HK-2 (cell line): ENCODE data around the gene ISM1.

Experiments
- DNase-seq: peaks from one replicate; pipeline ENCODE4 v3.0.0-alpha.2; 2018; ENCODE audit not compliant: unreplicated experiment

ISM1 gene

DNA sequence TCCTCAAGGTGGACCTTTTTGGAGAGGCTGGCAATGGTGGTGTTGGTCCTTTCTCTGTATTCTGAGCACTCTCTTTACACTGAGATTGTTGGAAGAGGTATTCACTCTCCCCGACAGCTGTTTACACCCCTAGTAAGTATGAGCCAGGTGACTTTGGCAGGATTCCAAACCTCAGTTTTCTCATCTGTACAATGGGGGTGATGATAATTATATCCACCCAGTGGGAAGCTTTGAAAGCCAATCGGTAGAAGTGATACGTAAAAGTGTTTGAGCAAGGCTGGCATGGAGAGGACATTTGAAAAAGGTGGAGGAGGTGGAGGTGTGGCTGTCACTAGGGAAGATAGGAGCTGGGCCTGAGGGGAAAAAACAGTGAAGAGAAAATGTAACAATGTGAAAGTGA lies 35.5 kb downstream of the ISM1 start:
- DNase-seq = no peak

GRCh38 chr20:13259921-13260320 lies 38.8 kb downstream of the ISM1 start:
- DNase-seq = no peak

GRCh38 chr20:13260650-13261279 lies 39.7 kb downstream of the ISM1 start:
- no peak for DNase-seq

DNA sequence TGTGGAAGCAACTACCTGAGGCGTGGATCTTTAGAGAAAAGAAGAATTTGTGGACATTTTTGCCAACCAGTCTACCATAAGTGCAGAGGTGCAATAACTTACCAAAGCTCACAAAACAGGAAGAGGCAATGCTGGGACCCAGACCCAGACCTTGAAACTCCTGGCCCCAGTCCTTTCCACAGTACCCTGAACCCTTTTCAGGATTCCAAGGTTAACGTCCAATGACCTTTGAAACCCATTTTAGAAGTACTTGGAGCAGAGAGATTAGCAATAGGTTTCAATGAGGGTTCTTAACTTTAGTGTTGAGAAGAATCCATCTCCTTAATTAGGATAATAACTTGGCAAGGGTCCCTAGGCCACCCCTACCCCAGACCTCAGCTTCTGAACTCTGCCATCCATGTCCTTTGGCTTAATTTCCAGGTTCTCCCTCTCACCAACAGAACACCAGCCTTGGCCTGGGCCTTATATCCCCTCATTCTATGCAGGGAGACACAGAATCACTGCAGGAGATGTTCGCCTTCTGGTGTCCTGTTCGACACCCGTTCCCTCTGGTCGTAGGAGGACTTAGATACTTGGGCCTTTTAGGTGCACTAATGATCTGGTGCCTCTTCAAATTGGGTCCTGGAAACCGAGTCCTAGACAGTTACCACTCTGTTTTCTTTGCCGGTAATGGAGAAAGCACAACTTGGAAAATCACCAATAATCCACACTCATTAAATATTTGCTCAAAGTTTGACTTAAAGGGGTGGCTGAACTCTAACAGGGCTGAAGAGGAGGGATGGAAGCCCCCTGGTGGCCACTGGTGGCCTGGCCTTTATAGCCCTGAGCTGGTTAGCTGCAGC lies 40.6 kb downstream of the ISM1 start:
- peak; percentile 56 for DNase-seq

- no peak for DNase-seq
Observed at GRCh38 chr20:13262302-13262650, 41.2 kb downstream of the ISM1 start.

- DNase-seq = no peak
Observed at GRCh38 chr20:13262671-13263360, 41.7 kb downstream of the ISM1 start.

DNA sequence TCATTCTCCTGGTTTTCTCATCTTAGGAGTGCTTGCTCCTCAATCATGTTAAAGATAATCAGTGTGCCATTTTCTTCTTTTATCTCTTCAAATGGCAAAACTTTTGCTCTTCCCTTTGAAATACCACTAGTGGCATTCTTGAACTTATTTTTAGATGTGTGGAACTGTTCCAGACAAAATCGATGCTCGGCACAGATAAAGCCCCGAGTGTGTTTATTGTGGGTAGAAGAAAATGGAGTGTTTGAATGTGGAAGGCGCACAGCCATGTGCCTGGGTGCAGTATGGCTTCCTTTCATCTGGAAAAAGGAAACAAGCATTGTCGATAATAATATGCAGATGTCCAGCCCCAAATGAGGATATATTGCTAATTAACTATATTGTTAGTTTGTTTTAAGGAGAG lies 42.4 kb downstream of the ISM1 start:
- DNase-seq = no peak

GRCh38 chr20:13264907-13265306 lies 43.8 kb downstream of the ISM1 start:
- DNase-seq = no peak

- DNase-seq = no peak
Observed at GRCh38 chr20:13265941-13266340, 44.9 kb downstream of the ISM1 start.

DNA sequence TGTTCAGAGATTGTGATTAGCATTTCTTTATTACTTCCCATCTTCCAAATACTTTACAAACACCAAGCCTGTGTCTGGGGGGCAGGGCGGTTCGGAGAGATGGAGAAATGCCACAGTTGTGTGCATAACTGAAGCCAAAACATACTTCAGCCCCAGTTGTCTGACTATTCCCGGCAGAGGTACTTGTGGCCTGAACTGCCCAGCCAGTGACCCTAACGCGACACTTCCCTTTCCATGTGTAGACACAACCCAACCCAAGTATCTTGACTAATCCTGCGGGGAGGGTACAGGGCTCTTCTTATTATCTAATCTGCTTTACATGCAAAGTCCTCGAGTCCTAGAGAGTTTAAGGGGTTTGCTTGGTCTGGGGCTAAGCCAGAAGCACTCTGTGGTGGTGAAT lies 46.2 kb downstream of the ISM1 start:
- no peak for DNase-seq

GRCh38 chr20:13268953-13269352 lies 47.9 kb downstream of the ISM1 start:
- no peak for DNase-seq

DNA sequence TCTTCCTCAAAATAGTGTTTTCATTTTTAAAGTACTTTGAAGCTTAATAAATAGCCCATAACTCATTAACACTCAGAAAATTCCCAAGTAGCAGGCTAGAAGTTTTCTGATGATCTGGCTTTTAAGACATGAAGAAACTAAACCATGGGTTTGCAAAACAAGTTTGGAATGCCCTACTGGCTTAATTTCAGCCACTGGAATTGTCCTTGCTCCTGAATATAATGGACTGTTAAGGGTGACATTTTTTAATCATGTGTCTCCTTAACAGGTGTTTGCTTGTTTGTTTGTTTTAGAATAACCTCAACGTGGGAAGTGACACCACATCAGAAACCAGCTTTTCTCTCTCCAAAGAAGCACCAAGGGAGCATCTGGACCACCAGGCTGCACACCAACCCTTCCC lies 49.1 kb downstream of the ISM1 start:
- DNase-seq = no peak

DNA sequence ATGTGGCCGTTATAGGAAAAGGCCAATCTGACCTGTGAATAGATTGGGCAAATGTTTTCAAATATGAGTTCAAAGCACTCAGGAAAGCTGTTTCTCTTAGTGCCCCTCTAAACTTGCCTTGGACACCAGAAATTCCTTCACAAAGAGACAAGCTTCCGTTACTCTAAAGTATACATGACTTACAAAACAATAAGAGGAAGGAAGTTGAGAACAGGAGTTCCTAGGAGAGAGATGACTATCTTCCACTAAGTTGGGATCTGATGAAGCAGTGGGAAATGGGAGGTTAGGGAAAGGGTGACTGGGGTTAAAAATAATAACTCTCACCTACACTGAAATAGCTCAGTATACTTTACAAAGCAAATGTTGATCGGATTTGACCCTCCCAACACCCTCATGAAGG lies 50.0 kb downstream of the ISM1 start:
- no peak for DNase-seq

DNA sequence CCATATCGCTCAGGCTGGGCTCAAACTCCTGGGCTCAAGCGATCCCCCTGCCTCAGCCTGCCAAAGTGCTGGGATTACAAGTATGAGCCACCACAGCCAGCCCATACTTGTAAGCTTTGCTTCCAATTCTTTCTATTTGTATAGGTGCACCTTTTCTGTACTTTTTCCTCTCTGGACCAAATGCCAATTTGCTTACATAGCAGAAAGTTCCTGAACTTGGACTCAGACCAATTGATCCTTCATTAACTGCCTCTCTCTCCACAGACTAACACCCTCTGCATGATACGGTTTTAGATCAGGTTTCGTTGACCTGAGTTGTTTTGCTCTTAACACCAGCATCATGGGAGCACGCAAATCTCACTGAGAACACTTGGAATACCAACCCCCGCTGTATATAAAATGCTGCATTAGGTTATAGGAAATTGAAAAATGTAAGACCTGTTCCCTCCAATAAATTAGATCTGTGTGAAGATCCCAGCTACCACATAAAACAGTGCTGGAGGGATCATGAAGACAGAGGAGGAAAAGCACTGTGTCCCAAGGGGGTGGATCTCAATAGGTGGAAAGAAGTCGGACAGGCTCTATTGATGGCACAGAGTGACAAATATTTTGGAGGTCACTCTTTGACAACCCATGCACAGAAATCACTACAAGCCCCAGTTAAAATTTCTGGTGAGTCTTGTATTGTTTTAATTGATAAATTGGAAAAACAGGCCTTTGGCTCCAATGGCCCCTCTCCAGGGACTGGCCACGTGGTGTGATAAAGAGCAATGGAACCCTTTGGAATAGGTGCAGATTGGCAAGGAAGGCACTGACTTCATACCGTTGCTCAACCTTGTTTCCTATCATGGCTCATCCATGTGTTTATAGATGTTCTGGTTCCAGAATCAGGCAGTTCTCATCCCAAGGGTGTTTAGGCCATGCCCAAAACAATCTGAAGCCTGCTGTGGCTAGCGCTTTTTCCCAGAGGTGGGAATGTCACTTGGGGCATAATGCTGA lies 51.2 kb downstream of the ISM1 start:
- DNase-seq = no peak

DNA sequence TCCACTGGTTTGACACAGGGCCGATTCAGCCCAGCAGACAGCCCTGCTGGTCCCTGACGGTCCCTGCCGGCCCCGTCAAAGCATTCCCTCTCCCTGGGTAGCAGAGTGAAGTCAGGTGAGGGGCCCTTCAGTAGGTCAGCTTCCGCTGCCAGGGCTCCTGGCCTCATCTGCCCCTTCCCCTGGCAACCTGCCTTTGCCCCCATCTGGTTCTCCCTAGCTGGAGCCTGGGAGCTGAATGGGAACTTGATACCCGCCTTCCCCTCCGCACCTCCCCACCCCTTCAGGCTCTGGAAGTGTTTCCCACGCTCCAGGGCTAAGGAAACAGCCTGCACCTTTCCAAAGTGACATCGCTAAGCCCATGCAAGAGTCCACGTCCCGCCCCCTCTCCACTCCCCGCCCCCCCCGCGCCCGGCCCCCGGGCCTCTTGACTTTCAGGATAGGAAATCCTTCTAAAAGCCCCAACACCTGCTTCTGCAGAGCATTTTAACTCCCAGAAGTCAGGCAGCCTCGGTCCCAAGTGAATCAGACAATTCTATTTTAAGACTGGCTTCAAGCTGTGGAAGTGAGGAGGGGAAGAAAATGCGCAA lies 53.3 kb downstream of the ISM1 start:
- DNase-seq = no peak

DNA sequence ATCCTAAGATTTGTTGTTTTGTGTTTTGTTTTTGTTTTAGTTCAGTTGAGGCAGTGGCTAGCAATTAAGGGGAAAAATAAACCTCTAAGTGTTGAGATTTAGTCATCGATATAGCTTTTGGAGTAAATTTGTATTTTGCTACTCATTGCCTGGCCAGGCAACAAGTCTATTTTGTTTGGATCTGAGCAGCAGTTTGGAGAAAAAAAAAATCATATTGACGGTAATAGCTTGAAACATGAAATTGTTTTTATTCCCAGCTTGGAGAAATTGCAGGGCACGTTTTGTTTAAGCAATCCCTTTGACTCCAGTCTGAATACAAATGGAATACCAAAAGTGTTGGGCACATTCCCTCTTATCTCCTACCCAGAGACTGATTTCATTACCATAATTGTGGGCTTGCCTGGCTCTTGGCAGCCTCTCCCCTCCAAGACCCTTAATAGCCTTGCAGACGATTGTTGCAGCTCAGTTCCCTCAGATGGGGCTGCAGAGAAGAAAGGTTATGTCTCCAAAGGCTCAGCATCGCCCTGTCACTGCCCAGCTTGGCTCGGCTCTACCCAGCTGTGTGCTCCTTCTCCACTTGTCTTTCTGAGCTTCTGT lies 56.0 kb downstream of the ISM1 start:
- DNase-seq = no peak

DNA sequence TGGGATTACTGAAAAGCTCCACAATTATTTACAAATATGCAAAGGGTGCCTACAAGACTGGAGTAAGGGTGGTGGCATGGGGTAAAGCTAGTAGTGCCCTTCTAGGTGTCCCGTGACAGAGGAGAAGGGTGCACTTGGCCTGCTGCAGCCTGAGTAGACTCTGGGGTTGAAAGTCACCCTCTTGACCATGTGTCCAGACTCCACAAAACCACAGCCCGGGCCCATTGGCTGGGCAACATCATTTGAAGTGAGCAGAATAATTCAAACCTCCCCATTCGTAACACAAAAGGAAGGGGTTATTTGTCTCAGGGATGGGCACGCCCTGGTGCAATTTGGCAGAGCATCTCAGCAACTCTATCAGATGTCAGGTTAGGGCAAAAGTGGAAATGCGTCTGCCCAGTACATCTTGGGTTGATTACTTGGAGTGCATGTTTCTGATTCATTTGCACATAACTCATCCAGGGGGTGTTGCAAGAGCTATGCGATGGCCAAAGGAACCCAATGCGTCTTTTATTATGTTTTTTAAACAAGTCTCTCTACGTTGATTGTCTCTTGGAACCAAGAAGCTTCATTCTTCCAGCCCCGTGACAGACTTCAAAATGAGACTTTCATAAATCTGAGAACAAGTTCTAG lies 56.7 kb downstream of the ISM1 start:
- DNase-seq = no peak

DNA sequence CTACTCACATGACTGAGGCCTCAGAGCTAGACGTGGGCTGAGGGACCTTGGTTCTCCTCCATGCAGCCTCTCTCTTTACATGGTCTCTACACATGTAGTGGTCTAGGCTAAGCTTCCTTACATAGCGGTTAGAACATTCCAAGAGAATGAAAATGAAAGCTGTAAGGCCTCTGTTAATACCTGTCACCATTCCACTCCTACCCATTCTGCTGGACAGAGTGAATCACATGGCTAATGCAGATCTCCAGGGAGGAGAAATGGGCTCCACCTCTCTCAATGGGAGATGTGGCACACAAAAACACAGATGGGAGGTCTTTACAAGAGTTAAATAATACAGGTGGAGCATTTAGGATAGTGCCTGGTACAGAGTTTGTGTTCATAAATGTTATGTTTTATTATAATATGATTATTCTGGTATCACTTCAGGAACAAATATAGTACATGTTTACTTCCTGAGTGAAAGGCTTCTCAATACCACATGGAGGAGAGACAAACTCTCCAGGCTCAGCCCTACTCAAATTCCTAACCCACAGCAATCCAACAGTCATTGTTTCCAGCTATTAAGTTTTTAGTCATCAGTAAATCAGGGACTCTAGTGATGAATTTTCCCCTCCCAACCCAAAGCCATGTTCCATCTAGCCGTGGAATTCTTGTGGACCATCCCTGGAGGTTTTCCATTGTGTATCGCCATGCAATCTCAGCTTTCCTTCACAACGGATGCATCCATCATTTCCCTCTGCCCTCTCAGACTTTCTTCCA lies 57.9 kb downstream of the ISM1 start:
- DNase-seq = no peak

DNA sequence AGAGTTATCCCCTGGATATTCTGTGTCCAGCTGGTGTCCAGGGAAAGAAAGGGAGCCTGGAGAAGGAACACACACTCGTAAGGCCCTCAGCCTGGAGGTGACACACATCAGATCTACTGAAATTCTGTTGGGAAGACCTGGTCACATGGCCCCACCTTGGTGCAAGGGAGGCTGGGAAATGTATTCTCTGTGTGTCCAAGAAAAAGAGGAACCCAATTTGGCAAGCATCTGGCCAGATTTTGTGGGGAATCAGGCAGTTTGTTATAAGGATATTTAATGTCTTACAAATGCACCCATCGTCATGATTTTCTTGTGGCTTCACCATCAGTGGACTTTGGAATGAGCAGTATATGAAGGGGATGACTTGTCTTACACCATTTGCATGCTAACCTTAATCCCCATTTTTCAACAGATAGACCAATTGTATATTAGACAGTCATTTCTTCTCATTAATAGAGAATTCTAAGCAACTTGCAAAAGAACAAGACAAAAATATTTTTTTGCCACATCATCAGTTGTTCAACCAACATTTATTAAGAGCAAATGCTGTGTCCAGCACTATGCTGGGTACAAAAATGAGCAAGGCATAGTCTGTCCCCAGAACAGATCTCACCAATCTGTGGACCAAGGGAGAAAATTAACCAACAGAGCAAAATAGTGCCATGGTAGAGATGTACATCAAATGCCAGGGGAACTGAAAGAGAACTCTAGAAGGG lies 59.7 kb downstream of the ISM1 start:
- no peak for DNase-seq
